ENCODE results near the gene TXNRD1.

- no peak for TF ChIP-seq CTCF (IDR thresholded peaks at IDR 0.05; ENCODE audit: low read depth, low read length)
- TF ChIP-seq EZH2phosphoT487 (IDR thresholded peaks at IDR 0.05; ENCODE audit: low read depth) = no peak
These were observed 105.0 kb downstream of the TXNRD1 start for GRCh38 chr12:104320627-104321024.

Measured in OCI-LY3 (cell line).